ENCODE data around the gene POLR2F.

The POLR2F gene

DNA sequence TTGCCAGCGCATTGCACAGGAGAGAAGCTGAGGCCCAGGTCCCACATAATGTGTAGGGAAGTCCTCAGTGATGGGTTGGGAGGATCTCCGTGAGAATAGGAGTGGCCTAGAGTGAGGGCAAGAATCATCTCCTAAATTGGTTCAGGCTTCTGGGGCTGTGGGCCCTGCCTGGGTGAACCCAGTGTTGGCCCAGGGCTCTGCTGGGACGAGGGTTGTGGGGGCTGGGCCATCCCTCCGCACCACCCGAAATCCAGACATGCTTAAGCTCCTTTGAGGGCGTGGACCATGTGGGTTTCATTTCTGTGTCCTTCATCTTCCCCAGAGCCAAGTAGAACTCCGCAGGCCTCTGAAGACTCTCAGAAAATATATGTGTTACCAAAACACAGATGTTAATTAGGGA lies 43.7 kb upstream of the POLR2F start:
- TF ChIP-seq, protein P1, sequence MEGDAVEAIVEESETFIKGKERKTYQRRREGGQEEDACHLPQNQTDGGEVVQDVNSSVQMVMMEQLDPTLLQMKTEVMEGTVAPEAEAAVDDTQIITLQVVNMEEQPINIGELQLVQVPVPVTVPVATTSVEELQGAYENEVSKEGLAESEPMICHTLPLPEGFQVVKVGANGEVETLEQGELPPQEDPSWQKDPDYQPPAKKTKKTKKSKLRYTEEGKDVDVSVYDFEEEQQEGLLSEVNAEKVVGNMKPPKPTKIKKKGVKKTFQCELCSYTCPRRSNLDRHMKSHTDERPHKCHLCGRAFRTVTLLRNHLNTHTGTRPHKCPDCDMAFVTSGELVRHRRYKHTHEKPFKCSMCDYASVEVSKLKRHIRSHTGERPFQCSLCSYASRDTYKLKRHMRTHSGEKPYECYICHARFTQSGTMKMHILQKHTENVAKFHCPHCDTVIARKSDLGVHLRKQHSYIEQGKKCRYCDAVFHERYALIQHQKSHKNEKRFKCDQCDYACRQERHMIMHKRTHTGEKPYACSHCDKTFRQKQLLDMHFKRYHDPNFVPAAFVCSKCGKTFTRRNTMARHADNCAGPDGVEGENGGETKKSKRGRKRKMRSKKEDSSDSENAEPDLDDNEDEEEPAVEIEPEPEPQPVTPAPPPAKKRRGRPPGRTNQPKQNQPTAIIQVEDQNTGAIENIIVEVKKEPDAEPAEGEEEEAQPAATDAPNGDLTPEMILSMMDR (IDR thresholded peaks at IDR 0.05; ENCODE audit: borderline replicate concordance, insufficient read depth, low read depth, low read length) = no peak

DNA sequence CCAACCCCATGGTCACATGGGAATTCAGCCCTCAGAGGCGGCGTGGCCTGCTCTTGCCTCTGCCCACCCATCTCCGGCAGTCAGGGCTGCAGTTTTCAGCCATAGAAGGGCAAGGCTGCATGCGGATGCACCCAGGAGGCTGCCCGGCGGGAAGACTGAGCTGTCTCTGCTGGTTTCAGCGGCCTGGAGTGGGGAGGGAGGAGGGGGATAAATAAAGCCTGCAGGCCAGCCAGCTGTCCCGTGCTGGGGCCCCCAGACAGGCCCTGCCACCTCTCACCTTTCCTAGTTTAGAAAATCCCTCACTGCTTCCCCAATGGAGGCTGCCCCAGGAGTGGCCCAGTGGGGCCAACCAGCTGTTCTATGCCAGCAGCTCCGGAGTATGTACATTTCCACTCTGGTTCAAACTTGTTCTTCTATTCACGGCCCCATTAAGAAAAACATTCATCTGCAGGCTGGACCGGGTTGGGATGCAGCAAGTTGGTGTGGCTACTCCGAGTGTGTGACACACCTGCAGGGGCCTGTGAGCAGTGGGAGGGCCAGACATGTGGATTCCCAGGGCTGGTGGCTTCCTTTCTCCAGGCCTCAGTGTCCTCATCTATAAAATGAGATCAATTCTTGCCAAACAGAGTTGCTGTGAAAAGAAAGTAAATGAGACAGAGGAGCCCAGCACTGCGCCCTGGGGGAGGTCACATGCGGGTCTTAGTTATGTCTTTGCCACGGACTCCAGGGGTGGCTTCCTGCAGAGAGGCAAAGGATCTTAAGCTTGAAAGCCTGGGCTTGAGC lies 42.4 kb upstream of the POLR2F start:
- TF ChIP-seq, protein P1 (IDR thresholded peaks at IDR 0.05; ENCODE audit: borderline replicate concordance, insufficient read depth, low read depth, low read length) = no peak
- H3K4me3 ChIP-seq (ENCODE audit: low read depth, low read length) = no peak overlapping the region

More for the DNA sequence above, 43.7 kb upstream of the POLR2F start:
- H3K4me3 ChIP-seq (ENCODE audit: low read depth, low read length) = no peak overlapping the region

DNA sequence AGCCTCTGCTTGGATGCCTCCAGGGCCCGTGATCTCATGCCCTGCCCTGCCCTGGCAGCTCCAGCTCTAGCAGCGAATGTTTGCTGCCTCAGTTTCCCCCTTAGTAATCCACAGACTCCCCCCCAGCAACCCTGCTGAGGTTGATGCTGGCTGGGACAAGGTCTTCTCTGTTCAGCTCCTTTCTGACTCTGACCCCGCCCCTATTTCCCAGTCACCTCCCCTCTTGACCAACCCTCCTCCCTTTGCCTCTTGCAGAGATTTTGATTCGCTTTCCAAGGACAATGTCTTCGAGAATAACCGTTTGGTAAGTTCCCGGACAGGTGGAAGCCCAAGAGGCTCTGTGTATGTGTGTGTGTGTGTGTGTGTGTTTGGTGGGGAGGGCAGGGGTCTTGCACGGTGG lies 41.8 kb upstream of the POLR2F start:
- no peak overlapping the region for H3K4me3 ChIP-seq (ENCODE audit: low read depth, low read length)
- TF ChIP-seq, protein P1 (IDR thresholded peaks at IDR 0.05; ENCODE audit: borderline replicate concordance, insufficient read depth, low read depth, low read length) = no peak

DNA sequence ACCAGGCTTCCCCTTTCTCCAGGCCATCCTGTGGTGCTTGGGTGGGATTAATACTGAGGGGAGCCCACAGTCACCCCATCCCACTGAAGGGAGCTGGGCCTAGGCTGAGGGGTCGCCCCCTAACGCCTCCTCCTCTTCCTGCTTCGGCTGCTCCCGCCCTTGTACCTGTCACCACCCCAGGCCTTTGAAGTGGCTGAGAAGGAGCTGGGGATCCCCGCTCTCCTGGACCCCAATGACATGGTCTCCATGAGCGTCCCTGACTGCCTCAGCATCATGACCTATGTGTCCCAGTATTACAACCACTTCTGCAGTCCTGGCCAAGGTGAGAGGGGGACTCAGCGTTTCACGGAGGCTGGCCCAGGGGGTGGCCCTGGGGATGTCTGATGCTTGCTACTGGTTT lies 41.3 kb upstream of the POLR2F start:
- TF ChIP-seq, protein P1 (IDR thresholded peaks at IDR 0.05; ENCODE audit: borderline replicate concordance, insufficient read depth, low read depth, low read length) = no peak
- H3K4me3 ChIP-seq (ENCODE audit: low read depth, low read length) = no peak overlapping the region

DNA sequence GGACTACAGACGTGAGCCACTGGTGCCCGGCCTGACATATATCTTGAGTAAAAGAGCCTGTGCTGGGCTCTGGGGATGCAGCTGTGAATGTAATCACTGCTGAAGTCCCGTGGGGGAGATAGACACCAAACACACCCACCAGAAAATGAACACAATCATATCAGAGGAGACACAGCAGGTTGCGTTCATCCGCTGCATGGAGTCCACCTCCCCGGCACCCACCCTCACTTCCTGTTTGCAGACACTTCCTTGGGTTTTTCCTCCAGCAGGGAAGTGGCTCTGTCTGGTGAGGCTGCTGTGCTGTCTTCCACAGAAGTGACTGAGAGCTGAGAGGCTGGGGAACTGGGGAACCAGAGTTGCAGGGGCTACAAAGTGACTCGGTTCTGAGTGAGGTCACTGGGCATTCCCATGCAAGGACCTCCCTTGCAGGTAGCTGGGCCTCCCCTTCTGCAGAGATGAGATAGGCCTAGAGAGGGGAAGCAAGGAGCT lies 40.2 kb upstream of the POLR2F start:
- TF ChIP-seq, protein P1 (IDR thresholded peaks at IDR 0.05; ENCODE audit: borderline replicate concordance, insufficient read depth, low read depth, low read length) = no peak
- no peak overlapping the region for H3K4me3 ChIP-seq (ENCODE audit: low read depth, low read length)

DNA sequence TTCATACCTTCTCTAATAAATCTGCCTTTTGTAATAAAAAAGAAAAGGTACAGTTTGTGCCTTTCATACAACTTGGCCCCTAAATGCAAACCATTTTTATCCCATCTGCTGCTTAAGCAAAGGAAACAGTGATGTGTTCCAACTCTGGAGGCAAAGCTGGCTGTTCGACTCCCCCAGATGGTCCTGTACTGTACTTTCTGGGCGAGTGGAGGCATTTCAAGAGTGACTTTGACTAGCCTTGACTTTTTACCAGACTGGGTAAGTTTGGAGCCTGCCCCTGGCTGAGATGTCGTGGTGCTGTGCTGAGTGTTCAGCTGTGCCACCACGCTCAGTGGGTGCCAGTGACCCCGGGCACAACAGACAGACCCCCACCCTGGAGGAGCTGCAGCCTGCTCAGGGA lies 37.2 kb upstream of the POLR2F start:
- TF ChIP-seq, protein P1 (IDR thresholded peaks at IDR 0.05; ENCODE audit: borderline replicate concordance, insufficient read depth, low read depth, low read length) = no peak
- no peak overlapping the region for H3K4me3 ChIP-seq (ENCODE audit: low read depth, low read length)
